GM12878 (cell line): ENCODE measurements around the gene ADAM23. TPM values are rescaled to one million over a fixed set of nuclear protein-coding genes. Genes with fewer than 3 reads are reported as not detected.

ENCODE experiments used
- ATAC-seq: fragments of 200-7000 bp; cut with Tn5 transposase; 3 replicates; pipeline ENCODE4 v1.9.1; 2020; ENCODE audit warnings: mild to moderate bottlenecking, moderate library complexity
- BruUV-seq: library from RNA; stranded (reverse); fragments of 400-500 nt; replicated peaks from 2 replicates; lab custom pipeline; 2021; lab: Mats Ljungman, UMichigan
- CTCF ChIA-PET: fragments of 300-600 bp; sonication (Branson Sonifier 250); formaldehyde crosslinking; extraction: SDS; loops from one replicate; lab custom pipeline; 2021; ENCODE audit warnings: inconsistent platforms; lab: Yijun Ruan, JAX
- POLR2A ChIA-PET: fragments of 350-600 bp; formaldehyde crosslinking; extraction: SDS; loops from one replicate; lab custom pipeline; 2021; ENCODE audit warnings: inconsistent platforms; lab: Charles Lee
- RAD21 ChIA-PET: fragments of 300-600 bp; sonication (Branson Sonifier 250); formaldehyde crosslinking; loops from one replicate; lab custom pipeline; 2023; ENCODE audit warnings: antibody characterized with exemption; ENCODE audit not compliant: unreplicated experiment; lab: Charles Lee
- SMC1A ChIA-PET: fragments of 300-600 bp; sonication (Branson Sonifier 250); formaldehyde crosslinking; loops from one replicate; lab custom pipeline; 2023; ENCODE audit not compliant: unreplicated experiment, uncharacterized antibody; lab: Charles Lee
- DNase-seq: peaks from one replicate; pipeline ENCODE4 v3.0.0-alpha.2; 2011; ENCODE audit warnings: low read depth, low spot score
- FAIRE-seq: peaks from 3 replicates; lab custom pipeline; 2011; peaks lifted over from hg19 to GRCh38; lab: Jason Lieb, UNC
- H2AFZ ChIP-seq: 2 replicates; pipeline ENCODE4 v1.6.0; 2011; ENCODE audit warnings: low read depth, low read length, control low read depth; ENCODE audit not compliant: control insufficient read depth
- H3K27ac ChIP-seq: 2 replicates; pipeline ENCODE4 v1.5.1; 2011; ENCODE audit warnings: control low read depth; ENCODE audit not compliant: control insufficient read depth, insufficient read depth
- H3K27me3 ChIP-seq, 2 experiments: replicated peaks in 1 of 2; 2 replicates each; pipeline versions ENCODE4 v1.6.0 to v1.6.1; 2011; ENCODE audit warnings: low read length in 1 of 2; ENCODE audit not compliant: control insufficient read depth in 2 of 2, insufficient read depth in 2 of 2
- H3K36me3 ChIP-seq, 2 experiments: 2 replicates each; pipeline ENCODE4 v1.5.1; 2011; ENCODE audit warnings: low read length in 1 of 2; ENCODE audit not compliant: control insufficient read depth in 2 of 2, insufficient read depth in 2 of 2
- H3K4me1 ChIP-seq: 2 replicates; pipeline ENCODE4 v1.6.1; 2011; ENCODE audit warnings: mild to moderate bottlenecking, low read length, moderate library complexity, mixed read lengths; ENCODE audit not compliant: control insufficient read depth, insufficient read depth
- H3K4me2 ChIP-seq: 2 replicates; pipeline ENCODE4 v1.6.0; 2011; ENCODE audit warnings: control low read depth; ENCODE audit not compliant: control insufficient read depth, insufficient read depth
- H3K4me3 ChIP-seq: fragments of 200-600 bp; sonication (generic); 2 replicates; pipeline ENCODE4 v1.5.1; 2016
- H3K79me2 ChIP-seq: 2 replicates; pipeline ENCODE4 v1.6.0; 2011; ENCODE audit warnings: low read length; ENCODE audit not compliant: control insufficient read depth, insufficient read depth
- H3K9ac ChIP-seq: 2 replicates; pipeline ENCODE4 v1.8.0; 2011; ENCODE audit warnings: low read length, control low read depth, mixed read lengths; ENCODE audit not compliant: control insufficient read depth, insufficient read depth
- H3K9me3 ChIP-seq: replicated peaks from 3 replicates; pipeline ENCODE4 v1.5.1; 2011; ENCODE audit warnings: mild to moderate bottlenecking, low read length; ENCODE audit not compliant: control insufficient read depth, insufficient read depth
- H4K20me1 ChIP-seq: 2 replicates; pipeline ENCODE4 v1.6.0; 2011; ENCODE audit not compliant: control insufficient read depth, insufficient read depth
- ATF7 ChIP-seq: fragments of 450-650 bp; IDR thresholded peaks from 2 replicates; pipeline ENCODE4 v1.6.1; 2016; ENCODE audit warnings: low read depth, mild to moderate bottlenecking
- CBX5 ChIP-seq: sonication (generic); IDR thresholded peaks from 2 replicates; pipeline ENCODE4 v1.6.1; 2016; ENCODE audit warnings: low read depth, moderate library complexity, mild to moderate bottlenecking, inconsistent platforms
- CEBPB ChIP-seq, 2 experiments: fragments of 150-350 bp in 1 of 2; IDR thresholded peaks; 2 replicates each; pipeline ENCODE4 v1.6.1; 2012 to 2014; ENCODE audit warnings: low read depth in 2 of 2, low read length in 2 of 2, borderline replicate concordance in 1 of 2, inconsistent platforms in 1 of 2
- CHD1 ChIP-seq: IDR thresholded peaks from 2 replicates; pipeline ENCODE4 v1.6.1; 2012; ENCODE audit warnings: low read depth, low read length, improper control_type of control experiment
- CHD2 ChIP-seq: IDR thresholded peaks from 2 replicates; pipeline ENCODE4 v1.6.1; 2011; ENCODE audit warnings: low read depth, low read length, improper control_type of control experiment, borderline replicate concordance
- CHD4 ChIP-seq: fragments of 200-600 bp; sonication (generic); IDR thresholded peaks from 2 replicates; pipeline ENCODE4 v1.6.1; 2016; ENCODE audit warnings: mild to moderate bottlenecking
- E4F1 ChIP-seq: fragments of 450-650 bp; IDR thresholded peaks from 2 replicates; pipeline ENCODE4 v1.6.1; 2018; ENCODE audit warnings: borderline replicate concordance, mild to moderate bottlenecking; ENCODE audit not compliant: partially characterized antibody
- FOXK2 ChIP-seq: fragments of 450-650 bp; IDR thresholded peaks from 2 replicates; pipeline ENCODE4 v1.6.1; 2017; ENCODE audit warnings: mild to moderate bottlenecking, moderate library complexity
- HDGF ChIP-seq: fragments of 450-650 bp; IDR thresholded peaks from 2 replicates; pipeline ENCODE4 v1.6.1; 2016; ENCODE audit warnings: antibody characterized with exemption
- KDM1A ChIP-seq: fragments of 200-600 bp; sonication (generic); IDR thresholded peaks from 2 replicates; pipeline ENCODE4 v1.6.1; 2016; ENCODE audit warnings: borderline replicate concordance
- LARP7 ChIP-seq: fragments of 450-650 bp; IDR thresholded peaks from 2 replicates; pipeline ENCODE4 v1.6.1; 2017; ENCODE audit warnings: mild to moderate bottlenecking
- MEF2A ChIP-seq: IDR thresholded peaks from 2 replicates; pipeline ENCODE4 v1.6.1; 2011; ENCODE audit warnings: low read depth, mild to moderate bottlenecking, low read length, moderate library complexity; ENCODE audit not compliant: insufficient read depth
- NFYA ChIP-seq: IDR thresholded peaks from 2 replicates; pipeline ENCODE4 v1.6.1; 2011; ENCODE audit warnings: low read depth, mild to moderate bottlenecking, low read length, improper control_type of control experiment, borderline replicate concordance
- NFYB ChIP-seq: IDR thresholded peaks from 2 replicates; pipeline ENCODE4 v1.6.1; 2011; ENCODE audit warnings: low read depth, mild to moderate bottlenecking, low read length, improper control_type of control experiment, moderate library complexity; ENCODE audit not compliant: insufficient read depth
- NR2C1 ChIP-seq: fragments of 450-650 bp; IDR thresholded peaks from 2 replicates; pipeline ENCODE4 v1.6.1; 2017; ENCODE audit warnings: antibody characterized with exemption, mild to moderate bottlenecking, moderate library complexity
- PAX8 ChIP-seq: fragments of 450-650 bp; IDR thresholded peaks from 2 replicates; pipeline ENCODE4 v1.6.1; 2017; ENCODE audit warnings: mild to moderate bottlenecking, moderate library complexity
- PKNOX1 ChIP-seq: fragments of 450-650 bp; IDR thresholded peaks from 2 replicates; pipeline ENCODE4 v1.6.1; 2016; ENCODE audit warnings: mild to moderate bottlenecking
- POLR2AphosphoS5 ChIP-seq: IDR thresholded peaks from 2 replicates; pipeline ENCODE4 v1.6.1; 2011; ENCODE audit warnings: mild to moderate bottlenecking, low read length, inconsistent platforms
- SMC3 ChIP-seq: IDR thresholded peaks from 2 replicates; pipeline ENCODE4 v1.6.1; 2011; ENCODE audit warnings: low read length, improper control_type of control experiment, borderline replicate concordance
- SRF ChIP-seq, 2 experiments: IDR thresholded peaks; 2 replicates each; pipeline ENCODE4 v1.6.1; 2011; ENCODE audit warnings: low read depth in 2 of 2, low read length in 2 of 2, mild to moderate bottlenecking in 1 of 2, moderate library complexity in 1 of 2
- TCF7 ChIP-seq: IDR thresholded peaks from 2 replicates; pipeline ENCODE4 v1.6.1; 2014; ENCODE audit warnings: antibody characterized with exemption, borderline replicate concordance
- ZNF24 ChIP-seq: fragments of 450-650 bp; IDR thresholded peaks from 2 replicates; pipeline ENCODE4 v1.6.1; 2017; ENCODE audit warnings: antibody characterized with exemption, mild to moderate bottlenecking
- ZSCAN29 ChIP-seq: fragments of 450-650 bp; IDR thresholded peaks from 2 replicates; pipeline ENCODE4 v1.6.1; 2017; ENCODE audit warnings: mild to moderate bottlenecking, moderate library complexity
- WGBS: methylation state at CpG from one replicate; pipeline ENCODE4 v1.1.6; 2016; ENCODE audit warnings: low lambda C conversion rate; ENCODE audit not compliant: insufficient replicate concordance, insufficient coverage; ENCODE audit errors: missing lambda C conversion rate; 5-methylcytosine and 5-hydroxymethylcytosine counted together
- in situ Hi-C: fragments of 300-500 bp; cut with MboI; formaldehyde crosslinking; loops from 9 replicates; pipeline ENCODE4 v1.14.3; 2018; ENCODE audit warnings: mixed read lengths
- intact Hi-C: fragments of 100-400 bp; cut with micrococcal nuclease; formaldehyde crosslinking; loops from one replicate; pipeline ENCODE4 v1.14.2; 2022; ENCODE audit not compliant: unreplicated experiment
- polyA plus RNA-seq, 11 experiments: library from polyadenylated mRNA; depleted of rRNA in 4 of 11; unstranded in 6 of 11; stranded (reverse) in 5 of 11; fragments of >200 nt; fragmentation: Nextera tagmentation in 4 of 11; fragmentation: Illumina TruSeq in 1 of 11; extraction: Ambion mirVana in 4 of 11; extraction: Trizol in 1 of 11; gene quantifications; 1 replicate in 1 of 11; 2 replicates in 10 of 11; pipeline versions ENCODE4 v1.2.1 to v1.2.3, GENCODE V29; 2011 to 2016; ENCODE audit warnings: inconsistent platforms in 2 of 11, missing spikeins in 2 of 11, low read depth in 1 of 11
- total RNA-seq, 4 experiments: library from RNA; depleted of rRNA in 3 of 4; stranded (reverse); fragments of >200 nt in 3 of 4; fragmentation: Illumina TruSeq in 1 of 4; extraction: Trizol in 1 of 4; gene quantifications; 2 replicates each; pipeline versions ENCODE4 v1.2.1 to v1.2.3, GENCODE V29; 2013 to 2021

The ADAM23 gene
- total and polyA plus RNA-seq, 10 of the 15 experiments (the other 5 are each of a cell fraction or from before 2014, with no cell fraction given): 5.7 to 41.8 (median 15.6) TPM

DNA sequence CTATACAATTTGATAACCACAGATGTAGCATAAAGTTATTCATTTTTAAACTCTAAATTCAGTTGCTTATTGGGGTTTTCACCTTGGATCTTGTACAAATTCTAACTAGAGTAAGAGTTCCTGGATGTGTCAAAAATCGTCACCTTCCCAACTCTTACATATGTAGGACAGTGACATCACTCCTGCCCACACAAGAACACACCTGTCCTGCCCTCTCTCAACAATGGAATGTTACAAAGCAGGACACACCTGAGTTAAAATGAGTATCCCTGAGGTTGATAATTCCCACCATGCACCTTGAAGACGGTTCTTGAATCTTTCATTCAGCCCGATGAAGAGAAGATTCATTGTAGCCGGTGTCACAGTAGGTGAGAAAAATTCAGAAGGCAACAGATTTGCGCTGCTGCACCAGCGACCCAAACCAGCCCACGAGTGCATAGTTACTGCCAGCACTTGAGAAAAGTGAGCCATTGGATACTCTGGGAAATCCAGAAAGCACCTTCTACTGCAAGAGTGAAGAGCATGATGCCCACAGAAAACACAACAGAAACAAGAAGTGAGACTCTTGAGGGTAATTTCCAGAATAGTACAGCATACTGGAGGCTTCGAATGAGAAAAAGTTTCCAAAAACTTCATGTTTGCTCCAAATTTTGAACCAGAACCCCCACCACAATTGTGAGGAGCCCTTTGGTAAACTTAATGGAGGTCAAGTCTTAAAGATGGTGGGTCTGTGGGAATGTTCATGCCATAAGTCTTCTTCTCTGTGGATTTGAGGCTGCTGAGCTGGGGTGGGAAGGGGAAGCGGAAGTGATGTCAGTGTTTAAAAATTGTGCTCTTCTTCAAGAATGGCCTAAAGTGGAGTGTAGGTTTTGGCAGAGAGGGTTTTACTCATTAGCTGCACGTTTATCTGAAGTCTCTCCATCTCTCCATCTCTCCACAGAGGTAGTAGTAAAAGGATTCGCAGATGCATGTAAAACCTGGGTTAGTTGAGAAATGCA is 34.7 kb upstream of the ADAM23 start (continued):
- no peak for TF ChIP-seq E4F1
- peak; percentile 66 for TF ChIP-seq ATF7
- no peak for TF ChIP-seq CBX5
- TF ChIP-seq LARP7: no peak
- no peak for TF ChIP-seq CHD1
- no peak for TF ChIP-seq NR2C1
- no peak for TF ChIP-seq NFYB
- TF ChIP-seq FOXK2: no peak
- no peak for TF ChIP-seq HDGF
- no peak for TF ChIP-seq POLR2AphosphoS5
- TF ChIP-seq SMC3: no peak

DNA sequence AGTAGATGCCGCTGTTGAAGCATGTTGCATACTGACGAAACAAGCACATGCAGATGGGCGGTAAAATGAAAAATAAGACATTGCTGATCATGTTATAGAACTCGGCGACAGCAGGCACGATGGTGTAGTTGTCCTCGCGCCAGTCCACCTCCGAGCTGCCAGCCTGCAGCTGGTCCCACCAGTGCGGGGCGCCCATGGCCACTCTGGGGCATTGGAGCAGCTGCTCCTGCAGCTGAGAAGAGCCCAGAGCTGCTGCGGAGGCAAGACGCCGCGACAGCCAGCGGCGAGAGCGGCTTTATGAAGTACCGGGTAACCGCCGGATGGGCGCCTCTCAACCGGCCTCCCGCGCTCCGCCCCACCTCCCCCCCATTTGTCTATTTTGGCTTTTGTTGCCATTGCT is 32.6 kb upstream of the ADAM23 start:
- in situ Hi-C loops: no loop called here
- Histone ChIP-seq H3K9me3 (no peaks in the 10 kb centered on the region; the same call in 1 of the 3 replicates), H3K4me2 (no peak overlapping the region), H3K4me1 (peaks cover 12% of the 10 kb centered on the region), H3K27me3 (no peaks in the 10 kb centered on the region), H4K20me1 (no peaks in the 10 kb centered on the region), H3K9ac (no peak overlapping the region), H3K36me3 (no peaks in the 10 kb centered on the region), H3K27ac (no peak overlapping the region), H3K4me3 (no peak overlapping the region), H2AFZ (no peak overlapping the region), H3K79me2 (no peaks in the 10 kb centered on the region)
- CTCF ChIA-PET: no interaction called here
- intact Hi-C loops: no loop called here
- no peak for ATAC-seq
- RAD21 ChIA-PET: no interaction called here
- POLR2A ChIA-PET: no interaction called here
- SMC1A ChIA-PET: no interaction called here
- BruUV-seq: no TSS peak
- no peak for FAIRE-seq
- DNase-seq: no peak
- WGBS: 96% methylated on average over 26 of the region's 26 CpGs
- TF ChIP-seq NR2C1: no peak
- TF ChIP-seq SRF (IDR thresholded peaks at IDR 0.05; ENCODE audit: low read depth in 2 of 2, low read length in 2 of 2): no peak
- TF ChIP-seq ZNF24: no peak
- TF ChIP-seq CHD2: no peak
- TF ChIP-seq NFYA: no peak
- no peak for TF ChIP-seq TCF7
- no peak for TF ChIP-seq ZSCAN29
- TF ChIP-seq CHD4: no peak
- no peak for TF ChIP-seq MEF2A
- TF ChIP-seq PAX8: no peak
- TF ChIP-seq PKNOX1: no peak
- no peak for TF ChIP-seq KDM1A
- no peak for TF ChIP-seq CEBPB (IDR thresholded peaks at IDR 0.05; ENCODE audit: borderline replicate concordance in 1 of 2, low read depth in 2 of 2, low read length in 2 of 2)
